Vagina (tissue), 2 donors: ENCODE measurements around the gene CRYGA.

ENCODE experiments used
- CTCF ChIP-seq, 3 experiments: fragments of 450-650 bp in 2 of 3; fragments of 200-600 bp in 1 of 3; sonication (generic) in 1 of 3; IDR thresholded peaks; one replicate each; pipeline ENCODE4 v1.5.1; 2017 to 2019; ENCODE audit warnings: antibody characterized with exemption in 3 of 3, mild to moderate bottlenecking in 2 of 3, moderate library complexity in 2 of 3
- POLR2A ChIP-seq, 2 donors: fragments of 450-650 bp; IDR thresholded peaks; one replicate each; pipeline ENCODE4 v1.6.1; 2017; ENCODE audit warnings: antibody characterized with exemption in 2 of 2, mild to moderate bottlenecking in 2 of 2, moderate library complexity in 2 of 2
- POLR2AphosphoS5 ChIP-seq, 2 donors: sonication (generic); formaldehyde crosslinking; IDR thresholded peaks; one replicate each; pipeline ENCODE4 v1.9.0; 2017; ENCODE audit warnings: antibody characterized with exemption in 2 of 2, mild to moderate bottlenecking in 2 of 2, low read depth in 1 of 2; ENCODE audit not compliant: insufficient read depth in 1 of 2

- no peak for TF ChIP-seq POLR2A (IDR thresholded peaks at IDR 0.05)
- TF ChIP-seq CTCF (IDR thresholded peaks at IDR 0.05) = no peak
- no peak for TF ChIP-seq POLR2AphosphoS5 (IDR thresholded peaks at IDR 0.05; ENCODE audit: insufficient read depth in 1 of 2, low read depth in 1 of 2)
Measured at GRCh38 chr2:208127090-208127489, 36.3 kb downstream of the CRYGA start.
